Raji (cell line): ENCODE results near the gene KNDC1.

Experiments
- POLR2A ChIP-seq: IDR thresholded peaks from 2 replicates; pipeline ENCODE4 v1.6.1; 2011; ENCODE audit warnings: low read depth, low read length, control low read depth; ENCODE audit not compliant: insufficient read depth

The KNDC1 gene

GRCh38 chr10:133162910-133163856, 3.2 kb downstream of the KNDC1 start:
- no peak for TF ChIP-seq POLR2A

- no peak for TF ChIP-seq POLR2A
Observed at GRCh38 chr10:133163889-133164815, 4.1 kb downstream of the KNDC1 start.

GRCh38 chr10:133164816-133165555, 5.0 kb downstream of the KNDC1 start:
- no peak for TF ChIP-seq POLR2A

- TF ChIP-seq POLR2A = no peak
Observed at GRCh38 chr10:133165556-133166503, 5.8 kb downstream of the KNDC1 start.

GRCh38 chr10:133166504-133166827, 6.4 kb downstream of the KNDC1 start:
- TF ChIP-seq POLR2A = no peak

- no peak for TF ChIP-seq POLR2A
Observed at GRCh38 chr10:133166828-133167692, 7.0 kb downstream of the KNDC1 start.

- TF ChIP-seq POLR2A = no peak
Observed at GRCh38 chr10:133167693-133168616, 7.9 kb downstream of the KNDC1 start.

GRCh38 chr10:133168617-133169031, 8.6 kb downstream of the KNDC1 start:
- no peak for TF ChIP-seq POLR2A

- TF ChIP-seq POLR2A = no peak
Observed at GRCh38 chr10:133169173-133169947, 9.3 kb downstream of the KNDC1 start.

- no peak for TF ChIP-seq POLR2A
Observed at GRCh38 chr10:133170092-133170491, 10.1 kb downstream of the KNDC1 start.
